ENCODE measurements around the gene NSD2.

The NSD2 gene

DNA sequence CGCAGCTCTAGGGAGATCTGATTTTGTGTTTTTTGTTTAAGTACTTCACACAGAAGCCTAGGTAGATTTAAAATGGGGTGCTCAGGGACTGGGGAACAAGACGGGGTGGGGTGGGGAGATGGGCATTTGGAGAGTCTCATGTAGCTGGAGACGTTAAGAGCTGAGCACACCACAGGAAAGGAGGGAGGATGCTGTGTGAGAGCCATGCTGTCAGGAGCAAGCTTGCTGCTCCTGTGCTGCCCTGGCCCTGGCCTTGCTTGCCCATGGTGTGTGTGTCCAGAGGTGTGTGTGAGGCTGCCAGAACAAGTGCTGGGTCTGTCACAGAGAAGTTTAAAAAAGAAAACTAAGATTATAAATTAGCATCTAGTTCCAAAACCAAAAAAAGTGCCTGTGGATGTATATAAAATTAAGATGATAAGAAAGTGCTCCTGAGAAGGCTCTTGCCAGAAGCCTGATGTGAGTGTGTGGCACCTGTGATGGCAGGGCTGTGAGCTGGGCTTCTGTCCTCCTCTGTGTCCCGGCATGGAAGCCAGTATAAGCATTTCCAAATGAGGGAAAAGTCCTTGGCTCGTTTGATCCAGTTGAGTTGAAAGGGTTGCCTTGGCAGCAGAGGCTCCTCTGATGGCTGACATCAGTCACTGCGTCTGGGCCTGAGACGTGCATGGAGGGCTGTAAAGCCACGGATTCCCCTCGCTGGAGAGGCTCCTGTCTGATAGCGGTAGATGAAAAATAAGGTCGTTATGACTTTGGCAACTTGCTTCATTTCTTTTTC lies 74.1 kb downstream of the NSD2 start:
- no peak for DNase-seq (ENCODE audit: low spot score)

DNA sequence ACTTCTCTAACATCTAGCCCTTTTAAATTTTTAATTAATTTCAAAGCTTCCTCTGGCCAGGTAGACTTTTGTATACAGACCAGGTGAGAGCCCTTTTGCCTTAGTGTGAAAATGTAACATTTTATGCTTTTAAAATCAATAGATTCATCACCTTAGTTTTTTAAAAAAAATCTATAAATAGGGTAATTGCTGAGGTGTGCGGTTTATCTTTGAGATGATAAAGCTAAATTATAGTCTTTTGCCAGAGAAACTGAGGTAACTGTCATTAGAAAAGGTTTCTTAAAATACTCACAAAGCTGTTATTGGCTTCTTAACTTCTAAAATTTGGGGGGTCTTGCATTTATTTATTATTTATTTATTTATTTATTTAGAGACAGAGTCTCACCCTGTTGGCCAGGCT lies 74.7 kb downstream of the NSD2 start:
- no peak for DNase-seq (ENCODE audit: low spot score)

DNA sequence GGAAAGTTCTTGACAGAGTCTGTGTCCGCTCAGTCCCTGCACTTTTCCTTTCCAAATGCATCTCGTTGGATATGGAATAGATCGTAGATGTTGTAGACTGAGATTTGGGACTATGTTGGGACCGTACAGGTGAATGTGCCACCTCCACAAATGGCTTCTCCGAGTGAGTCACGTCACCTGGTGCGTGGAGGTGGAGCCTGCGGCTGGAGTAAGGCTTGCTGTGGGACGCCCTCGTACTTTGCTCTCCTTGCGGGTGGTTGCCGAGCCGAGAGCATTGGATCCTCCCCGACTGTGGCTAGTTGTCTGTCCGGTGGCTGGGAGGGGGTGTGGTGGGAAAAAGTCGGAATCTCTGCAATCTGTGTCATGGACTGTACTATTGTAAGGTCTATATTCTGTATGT lies 77.0 kb downstream of the NSD2 start:
- DNase-seq (ENCODE audit: low spot score), result no peak

DNA sequence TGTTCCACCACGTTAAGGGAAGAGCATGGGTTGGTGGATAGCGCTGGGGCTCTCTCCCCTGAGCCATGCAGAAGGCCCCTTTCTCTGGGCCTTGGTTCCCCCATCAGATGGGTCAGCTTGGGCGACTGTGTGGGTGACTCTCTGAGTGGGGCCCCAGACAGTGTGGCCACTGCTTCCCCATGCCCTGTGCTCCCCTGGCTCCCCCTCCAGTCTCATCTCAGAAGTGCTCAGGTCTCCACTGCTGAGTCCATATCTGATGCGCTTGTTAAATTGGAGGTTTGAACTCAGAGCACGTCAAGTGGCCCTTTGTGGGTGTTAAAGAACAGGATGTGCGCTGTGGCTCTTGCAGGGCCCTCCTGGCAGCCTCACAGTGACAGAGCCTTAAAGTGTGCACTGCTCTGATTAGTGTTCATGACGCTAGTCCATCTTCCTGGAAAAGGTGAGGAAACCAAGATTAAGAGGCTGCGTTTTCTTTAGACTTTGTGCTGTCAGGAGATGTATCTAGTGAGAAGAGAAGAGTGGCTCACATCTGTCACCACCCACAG lies 77.8 kb downstream of the NSD2 start:
- no peak for DNase-seq (ENCODE audit: low spot score)

DNA sequence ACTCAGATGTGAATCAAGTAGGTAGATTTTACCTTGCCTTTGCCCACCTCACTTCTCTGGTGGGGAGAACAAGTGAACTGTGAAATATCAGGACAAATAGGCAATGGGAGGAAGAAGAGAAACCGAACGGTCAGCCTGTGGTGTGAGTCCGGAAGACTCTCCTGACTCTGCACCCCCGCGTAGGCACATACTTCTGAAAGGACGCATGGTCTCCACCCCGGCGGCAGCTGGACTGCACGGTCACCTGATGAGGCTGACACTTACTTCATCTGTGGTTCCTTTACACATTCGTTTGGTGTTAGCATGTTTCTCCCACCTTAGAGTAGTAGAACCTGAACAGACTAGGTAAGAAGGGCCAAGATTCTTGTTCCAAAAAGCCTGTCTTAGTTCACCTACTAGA lies 79.2 kb downstream of the NSD2 start:
- DNase-seq (ENCODE audit: low spot score), result no peak

DNA sequence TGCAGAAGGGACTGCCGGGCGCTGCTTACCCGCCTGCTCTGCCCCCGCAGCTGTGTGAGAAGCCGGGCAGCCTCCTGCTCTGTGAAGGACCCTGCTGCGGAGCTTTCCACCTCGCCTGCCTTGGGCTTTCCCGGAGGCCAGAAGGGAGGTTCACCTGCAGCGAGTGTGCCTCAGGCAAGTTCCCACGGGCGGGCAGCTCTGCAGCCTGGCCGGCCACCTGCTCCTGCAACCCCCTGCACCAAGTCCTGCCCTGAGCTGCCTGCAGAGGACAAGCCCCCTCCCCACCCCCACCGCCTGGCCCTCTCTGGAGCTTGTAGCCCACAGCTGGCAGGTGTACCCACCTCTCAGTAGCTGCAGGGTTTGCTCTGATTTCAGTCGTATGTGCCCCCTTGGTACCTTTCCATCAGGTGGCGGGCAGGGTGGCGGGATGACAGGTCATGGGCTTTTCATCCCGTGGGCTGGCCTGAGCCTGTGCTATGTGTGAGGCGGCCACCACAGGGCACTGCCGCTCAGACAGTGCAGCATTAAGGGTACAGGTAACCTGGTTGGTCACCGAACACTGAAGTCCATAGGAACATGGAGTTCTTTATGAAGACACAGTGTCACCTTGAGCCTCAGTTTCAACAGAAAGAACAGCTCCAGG lies 81.0 kb downstream of the NSD2 start:
- DNase-seq (ENCODE audit: low spot score), result no peak

DNA sequence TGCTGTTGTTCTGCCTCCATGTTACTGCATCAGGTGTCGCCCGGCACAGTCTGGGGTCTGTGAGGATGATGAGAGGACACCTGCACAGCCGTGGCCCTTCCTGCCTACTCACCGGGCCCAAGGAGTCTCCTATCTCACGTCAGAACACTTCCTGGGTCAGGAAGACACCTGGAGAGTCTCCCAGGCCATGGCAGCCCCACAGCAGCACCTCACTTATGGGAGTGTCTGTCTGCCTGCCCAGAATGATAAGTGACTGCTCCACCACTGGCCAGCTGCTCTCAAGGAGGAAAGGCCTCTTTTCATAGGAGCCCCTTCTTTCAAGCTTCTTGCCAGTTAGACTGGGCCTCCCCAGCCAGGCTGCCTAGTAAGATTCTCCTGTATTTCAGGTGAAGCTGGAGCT lies 81.5 kb downstream of the NSD2 start:
- DNase-seq (ENCODE audit: low spot score), result no peak

DNA sequence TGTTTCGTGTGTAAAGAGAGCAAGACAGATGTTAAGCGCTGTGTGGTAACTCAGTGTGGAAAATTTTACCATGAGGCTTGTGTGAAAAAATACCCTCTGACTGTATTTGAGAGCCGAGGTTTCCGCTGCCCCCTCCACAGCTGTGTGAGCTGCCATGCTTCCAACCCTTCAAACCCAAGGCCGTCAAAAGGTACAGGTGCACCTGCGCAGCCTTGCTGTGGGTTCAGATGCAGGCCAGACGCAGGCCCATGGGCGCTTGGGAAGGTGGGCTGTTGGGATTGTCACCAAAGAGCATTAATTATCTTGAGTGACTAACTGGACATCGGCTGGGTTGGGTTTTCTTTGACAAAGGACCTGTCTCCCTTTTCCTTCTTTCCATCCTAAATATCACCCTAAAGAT lies 82.1 kb downstream of the NSD2 start:
- no peak for DNase-seq (ENCODE audit: low spot score)

DNA sequence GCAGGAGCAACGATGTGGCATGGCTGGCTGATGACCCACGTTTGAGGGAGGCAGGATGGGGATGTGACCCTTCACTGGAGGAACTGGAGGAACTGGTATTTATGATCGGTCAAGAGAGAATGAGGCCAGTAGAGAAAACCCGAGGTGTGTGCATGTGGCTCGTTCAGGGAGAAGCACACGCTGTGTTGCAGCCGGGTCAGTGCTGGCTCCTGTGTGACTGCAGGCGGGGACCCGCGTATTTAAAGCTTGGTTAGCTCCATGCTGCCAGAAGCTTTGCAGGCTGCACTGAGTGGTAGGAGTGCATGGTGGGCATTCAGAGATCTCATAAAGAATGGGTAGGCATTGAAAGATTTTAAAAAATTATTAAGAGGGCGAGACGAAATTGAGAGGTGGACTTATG lies 85.4 kb downstream of the NSD2 start:
- no peak for DNase-seq (ENCODE audit: low spot score)

DNA sequence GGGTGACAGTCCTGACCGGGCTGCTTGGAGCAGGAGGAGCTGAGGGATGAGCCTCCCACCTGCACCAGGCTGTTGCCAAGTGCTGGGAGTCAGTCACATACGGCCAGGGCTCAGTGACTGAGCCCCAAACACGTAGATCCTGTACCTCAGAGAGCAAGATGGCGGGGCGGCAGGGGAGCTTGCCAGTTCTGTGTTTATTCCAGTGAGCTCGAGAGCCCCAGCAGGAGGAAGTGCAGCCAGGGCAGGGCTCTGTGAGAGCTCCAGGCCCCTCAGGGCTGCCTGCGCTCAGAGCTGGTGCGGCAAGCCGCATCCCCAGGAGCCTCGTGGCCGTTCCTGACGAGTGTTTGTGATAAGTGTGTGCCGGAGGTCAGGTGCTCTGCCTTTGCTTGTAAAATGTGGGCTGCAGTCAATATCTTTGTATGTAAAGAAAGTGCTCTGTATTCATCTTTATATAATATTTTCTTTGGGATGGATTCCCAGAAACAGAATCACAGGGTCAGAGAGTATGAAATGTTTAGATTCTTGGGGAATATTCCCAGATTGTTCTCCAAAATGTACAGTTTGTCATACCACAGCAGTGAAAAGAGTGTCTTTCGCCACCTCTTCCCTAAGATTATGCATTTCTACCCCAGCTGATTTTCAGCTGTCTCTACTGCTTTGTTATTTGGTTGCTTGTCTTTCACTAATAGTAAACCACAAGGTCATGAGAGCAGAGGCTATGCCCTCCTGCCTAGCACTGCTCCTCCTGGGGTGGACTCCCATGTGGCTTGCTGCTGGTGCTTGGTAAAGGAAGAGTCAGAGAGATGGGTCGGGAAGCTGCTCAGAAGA lies 87.3 kb downstream of the NSD2 start:
- no peak for DNase-seq (ENCODE audit: low spot score)

DNA sequence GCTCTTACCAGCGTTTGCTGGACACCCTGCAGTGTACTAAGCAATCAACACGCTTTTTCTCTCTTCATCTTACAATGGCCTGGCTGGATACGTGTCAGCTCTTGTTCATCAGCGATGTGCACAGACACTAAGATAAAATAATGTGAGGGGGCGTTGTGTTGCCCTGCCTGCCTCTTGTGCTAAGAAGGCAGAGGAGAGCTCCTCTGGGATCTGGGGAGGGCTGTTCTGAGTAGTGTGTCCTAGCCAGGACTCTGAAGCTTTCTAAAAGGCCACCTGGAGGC lies 87.9 kb downstream of the NSD2 start:
- DNase-seq (ENCODE audit: low spot score), result no peak

DNA sequence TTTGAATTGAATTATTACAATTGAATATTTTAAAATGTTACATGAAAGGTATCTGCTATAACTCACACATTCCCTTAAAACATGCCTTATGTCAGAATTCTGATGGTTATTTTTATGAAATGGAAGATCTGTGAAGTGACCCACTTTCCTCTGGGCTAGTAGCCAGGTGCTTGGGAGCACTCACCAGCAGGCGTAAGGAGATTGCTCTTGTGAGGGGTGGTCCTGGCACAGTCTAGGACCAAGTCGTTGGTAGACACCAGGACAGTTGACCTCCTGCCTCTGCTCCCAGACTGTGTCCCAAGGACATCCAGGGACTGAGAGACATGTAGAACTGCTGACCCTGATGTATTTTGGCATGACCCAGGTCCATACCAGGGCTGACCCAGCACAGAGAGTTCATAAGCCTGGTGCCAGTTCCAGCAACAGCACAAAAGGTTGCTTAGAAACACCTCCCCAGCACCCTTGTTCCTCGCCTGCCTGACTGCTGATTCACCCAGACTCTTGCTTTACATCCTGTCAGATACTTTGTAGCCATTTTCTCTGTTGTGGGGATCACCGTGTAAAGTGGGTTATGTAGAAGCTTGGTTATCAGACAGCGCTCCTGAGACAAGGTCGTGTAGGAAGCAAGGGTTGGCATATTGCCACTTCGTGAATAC lies 89.1 kb downstream of the NSD2 start:
- DNase-seq (ENCODE audit: low spot score), result no peak

DNA sequence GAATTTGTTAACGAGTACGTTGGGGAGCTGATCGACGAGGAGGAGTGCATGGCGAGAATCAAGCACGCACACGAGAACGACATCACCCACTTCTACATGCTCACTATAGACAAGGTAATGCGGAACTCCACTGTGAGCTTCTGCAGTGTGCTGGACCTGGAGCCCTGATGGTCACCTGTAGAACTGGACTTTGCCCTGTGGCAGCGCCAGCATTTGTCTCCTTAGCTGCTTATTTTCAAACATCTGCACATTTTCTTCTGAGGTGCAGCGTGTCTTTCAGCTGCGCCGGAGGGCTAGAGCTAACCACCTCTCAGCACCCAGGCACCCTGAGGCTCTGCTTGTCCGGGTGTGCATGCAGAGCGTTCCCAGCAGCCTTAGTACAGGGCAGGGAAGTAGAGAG lies 89.8 kb downstream of the NSD2 start:
- DNase-seq (ENCODE audit: low spot score), result no peak

DNA sequence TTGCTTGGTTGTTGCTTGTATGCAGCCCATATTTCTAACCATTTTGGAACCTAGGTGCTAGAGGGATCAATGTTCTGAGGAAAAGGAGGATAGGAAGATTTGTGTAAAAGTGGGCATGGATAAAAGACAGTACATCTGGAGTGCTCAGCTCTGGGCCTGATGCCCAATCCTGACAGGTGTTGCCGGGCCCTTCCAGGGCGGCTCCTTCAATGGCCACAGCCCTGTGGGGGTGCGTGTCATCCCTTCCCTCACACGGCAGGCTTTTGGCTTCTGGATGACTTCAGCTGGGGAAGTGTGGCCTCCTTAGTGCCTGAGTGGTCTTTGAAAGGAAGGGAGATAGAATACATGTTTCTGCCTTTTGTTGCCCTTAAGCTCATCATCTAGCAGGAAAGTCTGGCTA lies 90.4 kb downstream of the NSD2 start:
- no peak for DNase-seq (ENCODE audit: low spot score)

DNA sequence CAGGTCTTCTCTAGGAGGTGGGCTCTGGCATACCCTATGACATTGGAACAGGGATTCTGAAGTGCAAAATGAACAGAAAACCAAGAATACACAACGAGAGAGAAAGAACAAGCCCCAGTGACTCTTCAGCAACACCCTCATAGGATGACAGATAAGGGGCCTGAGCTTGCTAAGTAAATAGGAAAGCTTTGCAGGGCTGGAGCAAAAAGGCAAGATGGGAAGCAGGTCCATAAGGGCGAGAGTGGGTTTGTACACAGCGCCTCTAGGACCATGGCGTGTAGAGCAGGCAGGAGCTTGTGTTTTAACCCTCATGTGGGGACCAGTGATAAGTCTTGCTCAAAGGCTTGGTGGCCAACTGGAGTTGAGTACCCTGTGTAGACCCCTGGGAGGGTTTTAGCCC lies 91.8 kb downstream of the NSD2 start:
- no peak for DNase-seq (ENCODE audit: low spot score)

DNA sequence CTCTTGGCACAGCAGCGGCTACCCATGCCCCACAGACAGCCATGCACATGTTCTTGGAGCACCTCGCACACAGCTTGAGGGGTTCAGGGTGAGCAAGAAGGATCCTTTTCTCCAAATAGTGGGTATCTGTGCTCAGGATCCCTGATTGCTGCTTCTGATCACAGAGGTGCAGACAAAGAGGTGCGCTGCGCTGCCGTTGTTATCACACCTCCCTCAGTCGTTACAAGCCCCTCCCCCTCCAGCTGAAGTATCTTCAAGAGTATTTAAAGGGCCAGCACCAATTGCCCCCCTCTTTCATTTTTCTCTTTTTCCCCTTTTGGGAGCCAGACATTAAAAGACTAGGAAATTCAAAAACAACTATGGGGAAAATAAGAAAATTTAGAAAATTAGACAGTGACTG lies 93.2 kb downstream of the NSD2 start:
- DNase-seq (ENCODE audit: low spot score), result no peak

DNA sequence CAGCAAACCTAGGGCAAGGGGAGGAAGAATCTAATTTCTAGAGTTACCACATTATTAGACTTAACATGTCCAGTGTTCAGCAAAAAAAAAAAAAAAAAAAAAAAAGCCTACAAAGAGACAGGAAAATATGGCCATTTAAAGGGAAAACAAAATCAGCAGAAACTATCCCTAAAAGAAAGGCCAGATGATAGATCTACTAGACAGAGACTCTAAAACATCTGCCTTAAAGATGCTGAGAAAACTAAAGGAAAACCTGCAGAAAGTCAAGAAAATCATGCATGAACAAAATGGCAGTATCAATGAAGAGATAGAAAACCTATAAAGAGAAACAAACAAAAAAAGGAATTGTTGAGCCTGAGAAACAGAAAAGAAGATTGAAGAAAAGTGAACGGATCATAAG lies 93.8 kb downstream of the NSD2 start:
- no peak for DNase-seq (ENCODE audit: low spot score)

DNA sequence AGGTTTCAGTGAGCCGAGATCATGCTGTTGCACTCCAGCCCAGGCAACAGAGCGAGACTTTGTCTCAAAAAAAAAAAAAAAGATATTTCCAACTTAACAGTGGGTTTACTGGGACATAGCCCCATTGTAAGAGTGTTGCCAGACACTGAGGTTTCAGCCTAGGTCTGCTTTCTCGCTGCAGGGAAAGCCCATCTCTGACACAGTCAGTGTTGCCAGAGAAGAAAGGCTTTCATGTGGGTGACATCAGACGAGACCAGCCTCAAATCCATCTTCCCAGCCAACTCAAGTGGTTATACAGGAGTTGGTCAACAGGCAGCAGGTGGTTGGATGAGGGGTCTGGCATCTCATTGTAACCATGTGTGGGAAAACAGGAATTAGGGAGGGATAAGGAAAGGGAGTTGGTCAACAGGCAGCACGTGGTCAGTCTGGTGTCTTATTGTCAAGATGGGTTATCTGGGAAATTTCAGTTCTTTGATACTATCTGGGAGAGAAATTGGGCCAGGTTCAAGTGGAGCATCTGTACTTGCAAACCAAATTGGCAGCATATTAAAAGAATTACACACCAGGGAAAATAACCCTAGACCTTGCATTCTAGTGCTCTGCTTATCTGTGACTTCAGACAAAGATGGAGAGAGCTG lies 96.4 kb downstream of the NSD2 start:
- DNase-seq (ENCODE audit: low spot score), result no peak

DNA sequence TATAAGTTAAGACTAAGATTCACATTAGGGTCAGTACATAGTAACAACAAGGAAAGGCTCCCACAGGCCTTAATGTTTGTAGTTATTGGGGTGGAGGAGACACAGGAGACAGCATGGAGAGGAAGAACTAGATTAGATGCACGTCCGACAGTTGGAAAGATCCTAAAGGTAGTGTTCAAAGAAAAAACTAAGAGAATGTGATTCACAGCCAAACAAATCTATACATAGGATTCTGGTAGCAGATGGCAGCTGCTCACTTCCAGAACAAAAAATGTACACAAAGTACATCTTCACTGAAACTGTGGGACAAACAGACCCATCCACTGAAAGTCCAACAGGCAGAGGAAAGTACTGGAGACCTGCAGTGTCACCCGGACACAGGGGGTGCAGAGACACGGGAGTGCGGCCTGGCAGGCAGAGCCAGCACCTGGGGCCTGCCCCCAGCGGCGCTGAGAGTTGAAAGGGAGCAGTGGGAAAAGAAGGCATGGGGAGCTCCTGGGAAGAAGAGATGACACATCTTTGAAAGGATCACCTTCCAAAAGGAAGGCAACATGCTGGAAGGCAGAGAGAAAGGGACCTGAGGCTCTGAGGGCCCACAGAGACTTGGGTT lies 97.6 kb downstream of the NSD2 start:
- DNase-seq (ENCODE audit: low spot score), result no peak

DNA sequence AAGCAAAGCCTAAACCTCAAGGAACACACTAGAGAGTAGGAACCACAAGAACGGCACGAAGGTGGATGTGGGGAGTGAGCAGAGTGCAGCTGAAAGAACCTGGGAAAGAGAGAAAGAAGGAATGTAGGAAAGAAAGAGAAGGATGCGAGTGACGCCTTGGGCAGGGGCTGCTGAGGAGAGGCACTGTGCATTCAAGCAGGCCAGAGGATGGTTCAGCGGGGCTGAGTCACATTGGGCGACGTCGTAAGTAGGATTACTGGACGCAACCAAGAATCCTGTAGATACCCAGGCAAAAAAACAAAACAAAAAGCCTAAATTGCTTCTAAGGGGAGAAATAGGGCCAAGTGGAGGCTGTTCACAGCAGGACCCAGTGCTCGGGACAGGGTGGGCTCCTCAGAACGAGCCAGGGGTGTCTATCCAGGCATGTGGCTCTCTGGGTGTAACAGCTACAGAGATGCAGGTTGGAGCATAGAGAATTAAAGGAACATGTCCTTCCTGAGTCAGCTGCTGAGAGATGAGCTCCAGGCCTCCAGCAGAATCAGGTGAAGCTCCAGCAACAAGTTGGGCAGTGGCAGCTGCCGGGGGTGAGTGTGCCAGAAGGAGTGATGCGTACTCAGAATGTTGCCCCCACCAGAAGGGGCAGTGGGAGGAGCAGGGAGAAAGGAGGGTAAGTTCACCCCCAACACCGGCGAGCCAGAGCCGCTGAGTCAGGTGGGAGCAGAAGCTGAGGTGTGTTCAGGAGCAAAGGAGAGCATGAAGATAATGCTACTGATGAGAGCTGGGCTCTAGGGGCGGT lies 98.9 kb downstream of the NSD2 start:
- no peak for DNase-seq (ENCODE audit: low spot score)

DNA sequence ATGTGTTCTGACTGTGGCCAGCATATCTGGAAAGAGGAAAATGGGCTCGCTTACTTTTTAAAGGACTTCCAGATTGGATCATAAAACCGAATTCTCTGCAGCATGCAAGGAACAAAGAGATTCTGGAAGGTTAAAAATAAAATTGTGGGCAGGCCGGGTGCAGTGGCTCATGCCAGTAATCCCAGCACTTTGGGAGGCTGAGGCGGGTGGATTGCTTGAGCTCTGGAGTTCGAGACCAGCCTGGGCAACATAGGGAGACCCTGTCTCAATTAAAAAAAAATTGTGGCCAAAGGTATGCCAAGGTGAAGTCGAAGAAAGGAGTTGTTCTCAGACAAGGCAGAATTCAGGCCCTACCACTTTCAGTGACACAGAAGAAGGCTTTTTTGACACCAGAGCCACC lies 99.7 kb downstream of the NSD2 start:
- no peak for DNase-seq (ENCODE audit: low spot score)

All from iPS-NIHi11 (cell line).